SK-N-DZ (cell line): ENCODE measurements around the gene MYT1.
A peak's percentile ranks its signal among the peaks of the same experiment; 100 is the strongest.
"Not testable (repeated sequence)": the region's sequence is repeated elsewhere in the genome, so short reads cannot be mapped to it uniquely, and the experiment has no call there.

Source experiments
- DNase-seq: peaks from one replicate; pipeline ENCODE4 v3.0.0-alpha.2; 2015; ENCODE audit warnings: low spot score
- small RNA-seq, 2 experiments: library from RNA; depleted of rRNA; stranded (forward); fragments of <200 nt; gene quantifications; one replicate each; pipeline ENCODE3, GENCODE V24; 2014

MYT1 gene

GRCh38 chr20:64264091-64264490 is 99.8 kb downstream of the MYT1 start:
- DNase-seq, result no peak

- DNase-seq, result no peak
Observed at GRCh38 chr20:64265201-64265600, 100.9 kb downstream of the MYT1 start.

GRCh38 chr20:64266988-64267387 is 102.7 kb downstream of the MYT1 start:
- no peak for DNase-seq

GRCh38 chr20:64268174-64268573 is 103.9 kb downstream of the MYT1 start:
- no peak for DNase-seq

- DNase-seq, result no peak
Observed at GRCh38 chr20:64269604-64270411, 105.6 kb downstream of the MYT1 start.

- no peak for DNase-seq
Observed at GRCh38 chr20:64271636-64272035, 107.4 kb downstream of the MYT1 start.

GRCh38 chr20:64273109-64273508 is 108.9 kb downstream of the MYT1 start:
- DNase-seq, result no peak

- no peak for DNase-seq
Observed at GRCh38 chr20:64276817-64277216, 112.6 kb downstream of the MYT1 start.

GRCh38 chr20:64277571-64278316 is 113.5 kb downstream of the MYT1 start:
- no peak for DNase-seq

- no peak for DNase-seq
Observed at GRCh38 chr20:64278317-64278681, 114.0 kb downstream of the MYT1 start.

GRCh38 chr20:64279826-64280459 is 115.7 kb downstream of the MYT1 start:
- DNase-seq, result no peak

- no peak for DNase-seq
Observed at GRCh38 chr20:64280460-64280843, 116.2 kb downstream of the MYT1 start.

GRCh38 chr20:64283646-64284045 is 119.4 kb downstream of the MYT1 start:
- no peak for DNase-seq

- DNase-seq, result peak; percentile 71
Observed at GRCh38 chr20:64285579-64286446, 121.6 kb downstream of the MYT1 start.

GRCh38 chr20:64286447-64287263 is 122.4 kb downstream of the MYT1 start:
- not testable (repeated sequence) for DNase-seq

GRCh38 chr20:64287264-64287590 is 123.0 kb downstream of the MYT1 start:
- DNase-seq, result not testable (repeated sequence)

Small RNAs within 50 kb of the gene (small RNA-seq; reads per million reads assigned to genes)
- 0 to 0.03 reads per million in 2 experiments for gene AL137028.2
